SK-N-SH treated with all-trans-retinoic acid at 6 μM for 48 hours (cell line): ENCODE data around the gene ITPKB.
"Not testable (repeated sequence)": the region's sequence is repeated elsewhere in the genome, so short reads cannot be mapped to it uniquely, and the experiment has no call there.

ENCODE experiments used
- ATAC-seq: fragments of 200-7000 bp; cut with Tn5 transposase; 3 replicates; pipeline ENCODE4 v1.9.1; 2020; ENCODE audit warnings: mild to moderate bottlenecking, moderate library complexity
- ARNTL ChIP-seq: fragments of 450-650 bp; formaldehyde crosslinking; IDR thresholded peaks from 2 replicates; pipeline ENCODE4 v1.5.0; 2020; ENCODE audit warnings: low read depth, mild to moderate bottlenecking, moderate library complexity, borderline replicate concordance
- BACH2 ChIP-seq: fragments of 250-450 bp; sonication (Bioruptor Pico); IDR thresholded peaks from 2 replicates; pipeline ENCODE4 v1.9.0; 2021; ENCODE audit warnings: mild to moderate bottlenecking, borderline replicate concordance
- CREB5 ChIP-seq: fragments of 250-450 bp; sonication (Bioruptor Pico); IDR thresholded peaks from 2 replicates; pipeline ENCODE4 v1.5.1; 2020; ENCODE audit warnings: low read depth, mild to moderate bottlenecking, moderate library complexity
- CSDC2 ChIP-seq: fragments of 250-450 bp; sonication (Bioruptor Pico); IDR thresholded peaks from 2 replicates; pipeline ENCODE4 v1.5.0; 2020; ENCODE audit warnings: mild to moderate bottlenecking, moderate library complexity
- CSRNP3 ChIP-seq: fragments of 250-450 bp; sonication (Bioruptor Pico); IDR thresholded peaks from 2 replicates; pipeline ENCODE4 v1.5.1; 2021; ENCODE audit warnings: mild to moderate bottlenecking, moderate library complexity
- ESRRG ChIP-seq: fragments of 250-450 bp; sonication (Bioruptor Pico); IDR thresholded peaks from 2 replicates; pipeline ENCODE4 v1.6.1; 2021; ENCODE audit warnings: mild to moderate bottlenecking
- GLIS3 ChIP-seq: fragments of 250-450 bp; sonication (Bioruptor Pico); IDR thresholded peaks from 2 replicates; pipeline ENCODE4 v1.5.0; 2020; ENCODE audit warnings: mild to moderate bottlenecking, moderate library complexity
- ISL1 ChIP-seq: fragments of 250-450 bp; sonication (Bioruptor Pico); IDR thresholded peaks from 2 replicates; pipeline ENCODE4 v2.1.2; 2022; ENCODE audit warnings: mild to moderate bottlenecking, moderate library complexity
- OSR1 ChIP-seq: fragments of 250-450 bp; sonication (Bioruptor Pico); IDR thresholded peaks from 2 replicates; pipeline ENCODE4 v1.8.0; 2022; ENCODE audit warnings: moderate library complexity, mild to moderate bottlenecking, inconsistent platforms
- PATZ1 ChIP-seq: fragments of 250-450 bp; sonication (Bioruptor Pico); IDR thresholded peaks from 2 replicates; pipeline ENCODE4 v1.8.0; 2020; ENCODE audit warnings: mild to moderate bottlenecking, moderate library complexity, borderline replicate concordance
- POU6F1 ChIP-seq: fragments of 250-450 bp; sonication (Bioruptor Pico); IDR thresholded peaks from 2 replicates; pipeline ENCODE4 v1.8.0; 2021; ENCODE audit warnings: low read depth, mild to moderate bottlenecking, moderate library complexity, borderline replicate concordance
- TCF4 ChIP-seq: fragments of 250-450 bp; sonication (Bioruptor Pico); IDR thresholded peaks from 2 replicates; pipeline ENCODE4 v1.8.0; 2021; ENCODE audit warnings: mild to moderate bottlenecking, moderate library complexity, borderline replicate concordance
- TSHZ2 ChIP-seq: fragments of 250-450 bp; sonication (Bioruptor Pico); IDR thresholded peaks from 2 replicates; pipeline ENCODE4 v1.5.0; 2020; ENCODE audit warnings: mild to moderate bottlenecking, moderate library complexity
- ZC3H10 ChIP-seq: fragments of 250-450 bp; sonication (Bioruptor Pico); IDR thresholded peaks from 2 replicates; pipeline ENCODE4 v1.5.1; 2021; ENCODE audit warnings: mild to moderate bottlenecking, moderate library complexity
- ZFP3 ChIP-seq: fragments of 250-450 bp; sonication (Bioruptor Pico); IDR thresholded peaks from 2 replicates; pipeline ENCODE4 v1.5.0; 2020; ENCODE audit warnings: mild to moderate bottlenecking, moderate library complexity
- ZFP30 ChIP-seq: fragments of 450-650 bp; formaldehyde crosslinking; IDR thresholded peaks from 2 replicates; pipeline ENCODE4 v1.5.0; 2022; ENCODE audit warnings: mild to moderate bottlenecking, moderate library complexity
- ZNF70 ChIP-seq: fragments of 450-650 bp; formaldehyde crosslinking; IDR thresholded peaks from 2 replicates; pipeline ENCODE4 v1.5.0; 2020; ENCODE audit warnings: mild to moderate bottlenecking, moderate library complexity

Gene ITPKB

GRCh38 chr1:226601456-226601855 is 137.6 kb downstream of the ITPKB start (continued):
- TF ChIP-seq TSHZ2 (CRISPR knock-in tag) (no peak), ZFP3 (no peak)
- TF ChIP-seq, all 23 proteins: peak for 0

- ATAC-seq, result no peak
- TF ChIP-seq BACH2 (CRISPR knock-in tag), result no peak
Measured at GRCh38 chr1:226600254-226600653, 138.8 kb downstream of the ITPKB start.

- no peak for ATAC-seq
- TF ChIP-seq BACH2 (CRISPR knock-in tag) (no peak), POU6F1 (CRISPR knock-in tag) (no peak), ZNF70 (CRISPR knock-in tag) (no peak), ISL1 (CRISPR knock-in tag) (no peak), TSHZ2 (CRISPR knock-in tag) (no peak), CSRNP3 (no peak), CSDC2 (CRISPR knock-in tag) (no peak)
Measured at GRCh38 chr1:226599636-226600238, 139.3 kb downstream of the ITPKB start.

GRCh38 chr1:226598955-226599354 is 140.1 kb downstream of the ITPKB start:
- ATAC-seq, result not testable (repeated sequence)

- ATAC-seq, result no peak
- TF ChIP-seq GLIS3 (no peak), PATZ1 (CRISPR knock-in tag) (no peak), ZC3H10 (CRISPR knock-in tag) (no peak), ARNTL (CRISPR knock-in tag) (no peak), TCF4 (CRISPR knock-in tag) (no peak), ESRRG (no peak), ISL1 (CRISPR knock-in tag) (no peak), ZFP3 (no peak), TSHZ2 (CRISPR knock-in tag) (no peak), ZNF70 (CRISPR knock-in tag) (no peak), CREB5 (CRISPR knock-in tag) (no peak), OSR1 (CRISPR knock-in tag) (no peak), ZFP30 (no peak)
Measured at GRCh38 chr1:226598455-226598849, 140.6 kb downstream of the ITPKB start.
